Neuronal stem cell (in vitro differentiated cells): ENCODE measurements around the gene RASL11B.

Experiments
- DNase-seq: peaks from one replicate; pipeline ENCODE4 v3.0.0-alpha.2; 2013; ENCODE audit warnings: low spot score
- H2AFZ ChIP-seq: one replicate; pipeline ENCODE4 v1.6.1; 2013; ENCODE audit warnings: mild to moderate bottlenecking, low read length, inconsistent platforms
- H2AK5ac ChIP-seq: 2 replicates; pipeline ENCODE4 v1.6.1; 2013; ENCODE audit warnings: low read depth, mild to moderate bottlenecking, inconsistent platforms, low read length, moderate library complexity, mixed read lengths
- H2BK120ac ChIP-seq: 2 replicates; pipeline ENCODE4 v1.6.1; 2013; ENCODE audit warnings: low read depth, mild to moderate bottlenecking, inconsistent platforms, low read length, moderate library complexity, mixed read lengths
- H2BK12ac ChIP-seq: one replicate; pipeline ENCODE4 v1.6.1; 2013; ENCODE audit warnings: low read length, inconsistent platforms
- H2BK15ac ChIP-seq: 2 replicates; pipeline ENCODE4 v1.6.1; 2013; ENCODE audit warnings: mild to moderate bottlenecking, low read length, inconsistent platforms, mixed read lengths
- H2BK5ac ChIP-seq: one replicate; pipeline ENCODE4 v1.6.1; 2013; ENCODE audit warnings: inconsistent platforms, mild to moderate bottlenecking, low read length, moderate library complexity
- H3K14ac ChIP-seq: one replicate; pipeline ENCODE4 v1.6.1; 2013; ENCODE audit warnings: low read length, inconsistent platforms
- H3K18ac ChIP-seq: 2 replicates; pipeline ENCODE4 v1.6.1; 2013; ENCODE audit warnings: low read length, inconsistent platforms
- H3K23ac ChIP-seq: 2 replicates; pipeline ENCODE4 v1.6.1; 2013; ENCODE audit warnings: low read depth, mild to moderate bottlenecking, mixed read lengths, low read length, inconsistent platforms; ENCODE audit not compliant: poor library complexity
- H3K27ac ChIP-seq: replicated peaks from 3 replicates; pipeline ENCODE4 v1.5.1; 2013; ENCODE audit warnings: low read length, inconsistent platforms
- H3K27me3 ChIP-seq, 3 experiments: 2 replicates each; pipeline ENCODE4 v1.6.1; 2013; ENCODE audit warnings: low read length in 3 of 3, mild to moderate bottlenecking in 2 of 3, inconsistent platforms in 1 of 3, low read depth in 1 of 3, mixed read lengths in 1 of 3, moderate library complexity in 1 of 3; ENCODE audit not compliant: control insufficient read depth in 3 of 3, insufficient read depth in 3 of 3
- H3K36me3 ChIP-seq, 2 donors: replicated peaks in 1 of 2; 2 replicates each; pipeline ENCODE4 v1.6.1; 2013; ENCODE audit warnings: low read length in 2 of 2; ENCODE audit not compliant: control insufficient read depth in 2 of 2, insufficient read depth in 2 of 2
- H3K4ac ChIP-seq: 2 replicates; pipeline ENCODE4 v1.6.1; 2013; ENCODE audit warnings: inconsistent platforms, mild to moderate bottlenecking, low read length, moderate library complexity
- H3K4me1 ChIP-seq, 2 donors: 1 replicate in 1 of 2; 2 replicates in 1 of 2; pipeline ENCODE4 v1.6.1; 2013; ENCODE audit warnings: low read length in 2 of 2, low read depth in 1 of 2; ENCODE audit not compliant: control insufficient read depth in 2 of 2, insufficient read depth in 1 of 2
- H3K4me2 ChIP-seq: one replicate; pipeline ENCODE4 v1.6.1; 2013; ENCODE audit warnings: mild to moderate bottlenecking, low read length, inconsistent platforms; ENCODE audit not compliant: insufficient read depth, poor library complexity, severe bottlenecking
- H3K4me3 ChIP-seq, 2 donors: 2 replicates each; pipeline ENCODE4 v1.5.1; 2013; ENCODE audit warnings: low read length in 2 of 2, mild to moderate bottlenecking in 2 of 2, inconsistent platforms in 1 of 2, moderate library complexity in 1 of 2
- H3K79me1 ChIP-seq: one replicate; pipeline ENCODE4 v1.6.1; 2013; ENCODE audit warnings: low read depth, mild to moderate bottlenecking, inconsistent platforms, low read length, moderate library complexity
- H3K9ac ChIP-seq: one replicate; pipeline ENCODE4 v1.6.1; 2013; ENCODE audit warnings: mild to moderate bottlenecking, low read depth, low read length, inconsistent platforms; ENCODE audit not compliant: poor library complexity
- H3K9me3 ChIP-seq, 2 donors: replicated peaks in 1 of 2; 2 replicates each; pipeline versions ENCODE3 to v1.6.1; 2013; ENCODE audit warnings: low read length in 2 of 2, mild to moderate bottlenecking in 2 of 2, inconsistent platforms in 1 of 2, low read depth in 1 of 2, mixed read lengths in 1 of 2, moderate library complexity in 1 of 2; ENCODE audit not compliant: control insufficient read depth in 2 of 2, insufficient read depth in 1 of 2
- H4K8ac ChIP-seq: one replicate; pipeline ENCODE4 v1.6.1; 2013; ENCODE audit warnings: low read depth, mild to moderate bottlenecking, inconsistent platforms, low read length, moderate library complexity
- H4K91ac ChIP-seq: one replicate; pipeline ENCODE4 v1.6.1; 2013; ENCODE audit warnings: low read length, low read depth, mild to moderate bottlenecking, inconsistent platforms; ENCODE audit not compliant: poor library complexity
- WGBS, 2 donors: extraction: QIAGEN DNeasy Blood & Tissue Kit; methylation state at CpG; one replicate each; pipeline ENCODE4 v1.1.7; 2013; ENCODE audit warnings: missing lambda C conversion rate in 2 of 2, mixed read lengths in 1 of 2; ENCODE audit not compliant: insufficient read length in 2 of 2, insufficient replicate concordance in 1 of 2; ENCODE audit errors: extremely low coverage in 2 of 2; 5-methylcytosine and 5-hydroxymethylcytosine counted together

Gene RASL11B

DNA sequence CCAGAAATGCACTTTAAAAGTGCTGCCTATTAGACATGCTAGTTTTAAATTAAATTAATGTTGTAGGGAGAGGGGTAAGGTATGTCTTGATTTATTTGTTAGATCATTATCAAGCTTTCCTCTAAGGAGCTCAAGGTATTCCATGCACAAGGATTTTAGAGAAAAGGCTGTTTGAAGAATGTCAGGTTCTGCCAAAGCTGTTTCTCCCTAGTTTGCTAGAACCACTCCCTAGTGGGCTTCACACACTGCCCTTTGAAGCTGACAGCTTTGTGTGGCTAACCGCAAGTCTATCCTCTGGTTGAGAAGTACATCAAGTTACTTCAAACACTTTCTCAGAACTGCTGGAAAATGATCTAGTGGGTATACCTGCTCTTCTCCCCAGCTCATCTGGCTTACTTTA lies 32.3 kb downstream of the RASL11B start:
- Histone ChIP-seq H3K27me3 (no peaks in the 10 kb centered on the region), H2AK5ac (no peak overlapping the region), H3K9me3 (no peaks in the 10 kb centered on the region), H3K14ac (no peak overlapping the region), H2AFZ (no peak overlapping the region), H2BK15ac (no peak overlapping the region), H4K91ac (no peak overlapping the region), H3K23ac (no peak overlapping the region), H2BK12ac (no peak overlapping the region), H3K9ac (no peak overlapping the region), H3K79me1 (no peaks in the 10 kb centered on the region), H4K8ac (no peak overlapping the region), H3K4me2 (no peak overlapping the region), H3K27ac (no peak overlapping the region), H3K4ac (no peak overlapping the region), H2BK5ac (no peak overlapping the region), H2BK120ac (no peak overlapping the region), H3K4me3 (no peak overlapping the region), H3K4me1 (peaks cover 2 to 12% of the 10 kb centered on the region in 2 donors), H3K18ac (no peak overlapping the region), H3K36me3 (no peaks in the 10 kb centered on the region)
- no peak for DNase-seq
- WGBS, 2 donors: no CpG with 5 or more reads among the region's 1 CpG

DNA sequence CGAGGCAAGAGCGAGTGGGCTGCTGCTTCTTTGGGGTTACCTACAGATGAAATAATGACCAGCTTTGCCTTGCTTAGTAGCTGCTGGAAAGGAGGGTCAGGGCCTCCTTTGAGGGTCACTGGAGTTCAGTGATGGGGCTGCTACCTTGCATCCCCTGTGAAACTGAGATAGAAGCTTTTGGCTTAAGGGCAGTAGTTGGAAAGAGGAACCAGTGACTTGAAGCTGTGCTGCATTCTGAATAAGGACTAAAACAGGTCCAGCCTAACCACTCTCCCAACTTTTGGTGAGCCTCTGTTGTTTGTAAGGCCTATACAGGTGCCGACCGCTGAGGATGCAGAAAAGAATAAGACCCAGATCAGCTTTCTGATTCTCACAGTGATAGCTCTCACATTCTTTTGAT lies 41.2 kb downstream of the RASL11B start:
- no peaks in the 10 kb centered on the region for H3K79me1 ChIP-seq
- no peak overlapping the region for H3K4ac ChIP-seq
- no peak overlapping the region for H2BK5ac ChIP-seq
- no peak for DNase-seq
- no peak overlapping the region for H2AK5ac ChIP-seq
- H3K9ac ChIP-seq: no peak overlapping the region
- H3K36me3 ChIP-seq: no peaks in the 10 kb centered on the region
- H3K23ac ChIP-seq: no peak overlapping the region
- no CpG with 5 or more reads among the region's 4 CpGs for WGBS, 2 donors
- H2AFZ ChIP-seq: no peak overlapping the region
- H3K4me2 ChIP-seq: no peak overlapping the region
- H3K4me1 ChIP-seq: peaks cover 0 to 4% of the 10 kb centered on the region in 2 donors
- H3K9me3 ChIP-seq: peaks cover 4 to 5% of the 10 kb centered on the region in 2 donors
- no peak overlapping the region for H2BK12ac ChIP-seq
- H2BK120ac ChIP-seq: no peak overlapping the region
- no peak overlapping the region for H3K14ac ChIP-seq
- no peak overlapping the region for H4K8ac ChIP-seq
- no peak overlapping the region for H4K91ac ChIP-seq
- no peak overlapping the region for H2BK15ac ChIP-seq
- H3K18ac ChIP-seq: no peak overlapping the region
- H3K27me3 ChIP-seq: no peaks in the 10 kb centered on the region
- no peak overlapping the region for H3K4me3 ChIP-seq
- no peak overlapping the region for H3K27ac ChIP-seq

DNA sequence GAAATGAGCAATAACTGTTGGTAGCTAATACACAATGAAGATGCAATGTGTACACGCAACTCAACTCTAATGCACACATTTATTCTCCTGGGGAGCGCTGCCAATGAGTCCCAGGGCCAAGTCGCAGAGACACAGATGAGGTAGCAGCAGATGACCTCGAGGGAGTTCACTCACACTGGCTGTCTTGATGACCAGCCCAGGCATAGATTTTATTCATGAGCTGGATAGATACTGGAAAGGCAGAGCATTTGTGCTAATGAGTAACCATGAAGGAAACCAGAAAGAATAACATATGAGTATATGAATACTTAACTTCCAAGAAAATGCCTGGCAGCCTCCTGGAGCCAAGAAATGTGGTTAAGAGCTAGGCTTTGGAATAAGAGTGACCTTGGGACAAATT lies 42.3 kb downstream of the RASL11B start:
- Histone ChIP-seq H2AK5ac (no peak overlapping the region), H3K4me3 (no peak overlapping the region), H2BK12ac (no peak overlapping the region), H2BK120ac (peak overlapping the region; percentile 16), H3K18ac (no peak overlapping the region), H3K4ac (no peak overlapping the region), H3K79me1 (no peaks in the 10 kb centered on the region), H3K9ac (no peak overlapping the region), H2AFZ (no peak overlapping the region), H2BK5ac (no peak overlapping the region), H3K27ac (no peak overlapping the region), H3K14ac (no peak overlapping the region), H3K27me3 (no peaks in the 10 kb centered on the region), H3K4me1 (peaks cover 0 to 4% of the 10 kb centered on the region in 2 donors), H4K8ac (no peak overlapping the region), H3K23ac (no peak overlapping the region), H4K91ac (no peak overlapping the region), H3K36me3 (no peaks in the 10 kb centered on the region), H2BK15ac (no peak overlapping the region), H3K4me2 (no peak overlapping the region), H3K9me3 (peaks cover 4 to 5% of the 10 kb centered on the region in 2 donors)
- whole genome bisulfite sequencing, 2 donors: no CpG with 5 or more reads among the region's 4 CpGs
- DNase-seq: no peak

DNA sequence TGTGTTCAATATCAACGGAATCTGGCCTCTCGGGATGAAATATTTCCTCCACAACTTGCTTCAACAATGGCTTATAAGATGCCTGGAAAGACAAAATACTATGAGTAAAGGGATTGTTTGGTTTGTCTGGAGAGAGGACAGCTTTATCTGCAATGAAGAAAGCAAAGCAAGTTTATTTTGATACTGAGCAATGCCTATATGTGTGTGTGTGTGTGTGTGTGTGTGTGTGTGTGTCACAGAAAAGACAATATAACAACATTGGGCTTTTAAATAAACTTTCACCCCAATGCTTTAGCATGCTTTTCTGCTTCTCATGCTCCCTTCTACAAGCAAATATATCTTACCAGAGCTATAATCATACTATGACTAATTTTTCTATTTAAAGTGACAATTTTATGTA lies 45.4 kb downstream of the RASL11B start:
- H2BK5ac ChIP-seq: no peak overlapping the region
- no peak overlapping the region for H3K4me2 ChIP-seq
- no peaks in the 10 kb centered on the region for H3K27me3 ChIP-seq
- DNase-seq: no peak
- H3K9ac ChIP-seq: no peak overlapping the region
- no peak overlapping the region for H4K8ac ChIP-seq
- no peak overlapping the region for H2AK5ac ChIP-seq
- no peak overlapping the region for H2BK12ac ChIP-seq
- H3K4me1 ChIP-seq: peaks cover 2 to 4% of the 10 kb centered on the region in 2 donors
- H3K23ac ChIP-seq: no peak overlapping the region
- H3K36me3 ChIP-seq: no peaks in the 10 kb centered on the region
- WGBS, 2 donors: no CpG with 5 or more reads among the region's 2 CpGs
- H3K14ac ChIP-seq: no peak overlapping the region
- no peak overlapping the region for H2AFZ ChIP-seq
- H3K9me3 ChIP-seq: no peaks in the 10 kb centered on the region
- H3K27ac ChIP-seq: no peak overlapping the region
- no peak overlapping the region for H3K4me3 ChIP-seq
- no peak overlapping the region for H3K18ac ChIP-seq
- H3K4ac ChIP-seq: no peak overlapping the region
- H2BK15ac ChIP-seq: no peak overlapping the region
- no peak overlapping the region for H4K91ac ChIP-seq
- no peaks in the 10 kb centered on the region for H3K79me1 ChIP-seq
- no peak overlapping the region for H2BK120ac ChIP-seq
